ENCODE measurements around the gene AKAP9. TPM values are rescaled to one million over a fixed set of nuclear protein-coding genes. Genes with fewer than 3 reads are reported as not detected.
"Not testable (repeated sequence)": the region's sequence is repeated elsewhere in the genome, so short reads cannot be mapped to it uniquely, and the experiment has no call there.

AKAP9 gene
- 10 to 100 TPM; 80.5 to 92.1 (median 83.3) TPM for polyA plus RNA-seq (ENCODE audit: insufficient read length in 3 of 3)

- DNase-seq (ENCODE audit: low read depth in 3 of 3, low spot score in 2 of 3), result peak; percentile 62 to 67 (median 64)
Observed at GRCh38 chr7:91940572-91941341, at the start of gene AKAP9. Gene AKAP9 (plus strand): TSS chr7:91940862. CDS start chr7:91941100, 238 bp downstream.

GRCh38 chr7:91892099-91892705, 48.5 kb upstream of the AKAP9 start:
- no peak for DNase-seq (ENCODE audit: low read depth in 3 of 3, low spot score in 2 of 3)

GRCh38 chr7:91892821-91893340, 47.8 kb upstream of the AKAP9 start:
- no peak for DNase-seq (ENCODE audit: low read depth in 3 of 3, low spot score in 2 of 3)

- DNase-seq (ENCODE audit: low read depth in 3 of 3, low spot score in 2 of 3), result not testable (repeated sequence)
Observed at GRCh38 chr7:91893699-91894098, 47.0 kb upstream of the AKAP9 start.

- DNase-seq (ENCODE audit: low read depth in 3 of 3, low spot score in 2 of 3), result no peak
Observed at GRCh38 chr7:91894781-91895480, 45.7 kb upstream of the AKAP9 start.

GRCh38 chr7:91898240-91898992, 42.2 kb upstream of the AKAP9 start:
- DNase-seq (ENCODE audit: low read depth in 3 of 3, low spot score in 2 of 3), result no peak

GRCh38 chr7:91899563-91899962, 41.1 kb upstream of the AKAP9 start:
- DNase-seq (ENCODE audit: low read depth in 3 of 3, low spot score in 2 of 3), result no peak

- DNase-seq (ENCODE audit: low read depth in 3 of 3, low spot score in 2 of 3), result no peak
Observed at GRCh38 chr7:91910171-91910570, 30.5 kb upstream of the AKAP9 start.

GRCh38 chr7:91911121-91911520, 29.5 kb upstream of the AKAP9 start:
- DNase-seq (ENCODE audit: low read depth in 3 of 3, low spot score in 2 of 3), result no peak

- no peak for DNase-seq (ENCODE audit: low read depth in 3 of 3, low spot score in 2 of 3)
Observed at GRCh38 chr7:91912494-91912893, 28.2 kb upstream of the AKAP9 start.

GRCh38 chr7:91913612-91914011, 27.1 kb upstream of the AKAP9 start:
- DNase-seq (ENCODE audit: low read depth in 3 of 3, low spot score in 2 of 3), result no peak

- DNase-seq (ENCODE audit: low read depth in 3 of 3, low spot score in 2 of 3), result no peak
Observed at GRCh38 chr7:91915401-91916050, 25.1 kb upstream of the AKAP9 start.

GRCh38 chr7:91916051-91916440, 24.6 kb upstream of the AKAP9 start:
- no peak for DNase-seq (ENCODE audit: low read depth in 3 of 3, low spot score in 2 of 3)

- DNase-seq (ENCODE audit: low read depth in 3 of 3, low spot score in 2 of 3), result no peak
Observed at GRCh38 chr7:91918356-91918755, 22.3 kb upstream of the AKAP9 start.

- no peak for DNase-seq (ENCODE audit: low read depth in 3 of 3, low spot score in 2 of 3)
Observed at GRCh38 chr7:91922857-91923256, 17.8 kb upstream of the AKAP9 start.

GRCh38 chr7:91927912-91928311, 12.8 kb upstream of the AKAP9 start:
- DNase-seq (ENCODE audit: low read depth in 3 of 3, low spot score in 2 of 3), result no peak

GRCh38 chr7:91929463-91929862, 11.2 kb upstream of the AKAP9 start:
- DNase-seq (ENCODE audit: low read depth in 3 of 3, low spot score in 2 of 3), result no peak

- DNase-seq (ENCODE audit: low read depth in 3 of 3, low spot score in 2 of 3), result peak; percentile 24 to 45 (median 31)
Observed at GRCh38 chr7:91940171-91940570, 491 bp upstream of the AKAP9 start.

- DNase-seq (ENCODE audit: low read depth in 3 of 3, low spot score in 2 of 3), result peak; percentile 33 to 41 (median 41)
Observed at GRCh38 chr7:91941450-91941849, 788 bp downstream of the AKAP9 start.

- no peak for DNase-seq (ENCODE audit: low read depth in 3 of 3, low spot score in 2 of 3)
Observed at GRCh38 chr7:91942312-91942711, 1.6 kb downstream of the AKAP9 start.
